GM12878 (cell line): Measurements from ENCODE around the gene CFB. TPM values are rescaled to one million over a fixed set of nuclear protein-coding genes. Genes with fewer than 3 reads are reported as not detected.

Experiments
- ATF2 ChIP-seq: IDR thresholded peaks from 2 replicates; pipeline ENCODE4 v1.6.1; 2012; ENCODE audit warnings: low read length, inconsistent platforms
- BHLHE40 ChIP-seq, 2 experiments: fragments of 450-650 bp in 1 of 2; IDR thresholded peaks; 2 replicates each; pipeline ENCODE4 v1.6.1; 2011 to 2017; ENCODE audit warnings: low read depth in 2 of 2, borderline replicate concordance in 1 of 2, improper control_type of control experiment in 1 of 2, low read length in 1 of 2, mild to moderate bottlenecking in 1 of 2
- BMI1 ChIP-seq: fragments of 450-650 bp; IDR thresholded peaks from 2 replicates; pipeline ENCODE4 v1.6.1; 2016; ENCODE audit warnings: mild to moderate bottlenecking, moderate library complexity, borderline replicate concordance
- CBX3 ChIP-seq: fragments of 200-600 bp; sonication (generic); IDR thresholded peaks from 2 replicates; pipeline ENCODE4 v1.6.1; 2016; ENCODE audit warnings: low read depth, borderline replicate concordance
- CEBPB ChIP-seq, 2 experiments: fragments of 150-350 bp in 1 of 2; IDR thresholded peaks; 2 replicates each; pipeline ENCODE4 v1.6.1; 2012 to 2014; ENCODE audit warnings: low read depth in 2 of 2, low read length in 2 of 2, borderline replicate concordance in 1 of 2, inconsistent platforms in 1 of 2
- CREB1 ChIP-seq: IDR thresholded peaks from 2 replicates; pipeline ENCODE4 v1.6.1; 2012; ENCODE audit warnings: low read depth, mild to moderate bottlenecking, inconsistent platforms
- EED ChIP-seq: sonication (generic); IDR thresholded peaks from 2 replicates; pipeline ENCODE4 v1.6.1; 2016; ENCODE audit warnings: antibody characterized with exemption, low read depth
- EGR1 ChIP-seq, 2 experiments: IDR thresholded peaks; 1 replicate in 1 of 2; 2 replicates in 1 of 2; pipeline ENCODE4 v1.6.1; 2011 to 2012; ENCODE audit warnings: low read depth in 2 of 2, low read length in 2 of 2, borderline replicate concordance in 1 of 2, mild to moderate bottlenecking in 1 of 2, moderate library complexity in 1 of 2
- FOXM1 ChIP-seq: IDR thresholded peaks from 2 replicates; pipeline ENCODE4 v1.6.1; 2012; ENCODE audit warnings: low read depth, mild to moderate bottlenecking, inconsistent platforms, low read length, moderate library complexity
- HCFC1 ChIP-seq: fragments of 150-350 bp; IDR thresholded peaks from 2 replicates; pipeline ENCODE4 v1.6.1; 2014; ENCODE audit warnings: low read length
- HSF1 ChIP-seq: fragments of 150-350 bp; IDR thresholded peaks from 2 replicates; pipeline ENCODE4 v1.6.1; 2014; ENCODE audit warnings: mild to moderate bottlenecking, low read depth, low read length
- IRF3 ChIP-seq: fragments of 450-650 bp; IDR thresholded peaks from 2 replicates; pipeline ENCODE4 v1.6.1; 2014; ENCODE audit warnings: mild to moderate bottlenecking
- IRF4 ChIP-seq: IDR thresholded peaks from 2 replicates; pipeline ENCODE4 v1.6.1; 2011; ENCODE audit warnings: low read depth, low read length
- MYB ChIP-seq: fragments of 150-350 bp; IDR thresholded peaks from 2 replicates; pipeline ENCODE4 v1.6.1; 2014; ENCODE audit warnings: mild to moderate bottlenecking, low read depth, low read length, borderline replicate concordance
- NFXL1 ChIP-seq: fragments of 450-650 bp; IDR thresholded peaks from 2 replicates; pipeline ENCODE4 v1.6.1; 2017; ENCODE audit warnings: antibody characterized with exemption, mild to moderate bottlenecking, borderline replicate concordance
- PKNOX1 ChIP-seq: fragments of 450-650 bp; IDR thresholded peaks from 2 replicates; pipeline ENCODE4 v1.6.1; 2016; ENCODE audit warnings: mild to moderate bottlenecking
- POLR2A ChIP-seq: IDR thresholded peaks from 2 replicates; pipeline ENCODE4 v1.6.1; 2011; ENCODE audit warnings: low read depth, mild to moderate bottlenecking, low read length
- RBBP5 ChIP-seq: fragments of 200-600 bp; sonication (generic); conservative IDR thresholded peaks from 2 replicates; pipeline ENCODE4 v1.6.1; 2016
- RELA ChIP-seq: fragments of 450-650 bp; IDR thresholded peaks from 2 replicates; pipeline ENCODE4 v1.8.0; 2014; ENCODE audit warnings: borderline replicate concordance; ENCODE audit not compliant: partially characterized antibody
- TBL1XR1 ChIP-seq: IDR thresholded peaks from 2 replicates; pipeline ENCODE4 v1.6.1; 2012; ENCODE audit warnings: low read depth, low read length, improper control_type of control experiment
- TCF12 ChIP-seq: IDR thresholded peaks from 2 replicates; pipeline ENCODE4 v1.6.1; 2011; ENCODE audit warnings: low read depth, mild to moderate bottlenecking, low read length
- USF2 ChIP-seq: IDR thresholded peaks from 2 replicates; pipeline ENCODE4 v1.6.1; 2011; ENCODE audit warnings: low read depth, low read length, improper control_type of control experiment, borderline replicate concordance
- WRNIP1 ChIP-seq: IDR thresholded peaks from 2 replicates; pipeline ENCODE4 v1.6.1; 2011; ENCODE audit warnings: low read depth, low read length, improper control_type of control experiment, borderline replicate concordance
- YBX1 ChIP-seq: fragments of 450-650 bp; IDR thresholded peaks from 2 replicates; pipeline ENCODE4 v1.6.1; 2016; ENCODE audit warnings: antibody characterized with exemption
- YY1 ChIP-seq: IDR thresholded peaks from 2 replicates; pipeline ENCODE4 v1.6.1; 2011; ENCODE audit warnings: low read depth, mild to moderate bottlenecking, low read length
- ZBED1 ChIP-seq: IDR thresholded peaks from 2 replicates; pipeline ENCODE4 v1.6.1; 2016; ENCODE audit warnings: borderline replicate concordance
- polyA plus RNA-seq, 11 experiments: library from polyadenylated mRNA; depleted of rRNA in 4 of 11; unstranded in 6 of 11; stranded (reverse) in 5 of 11; fragments of >200 nt; fragmentation: Nextera tagmentation in 4 of 11; fragmentation: Illumina TruSeq in 1 of 11; extraction: Ambion mirVana in 4 of 11; extraction: Trizol in 1 of 11; gene quantifications; 1 replicate in 1 of 11; 2 replicates in 10 of 11; pipeline versions ENCODE4 v1.2.1 to v1.2.3, GENCODE V29; 2011 to 2016; ENCODE audit warnings: inconsistent platforms in 2 of 11, missing spikeins in 2 of 11, low read depth in 1 of 11
- total RNA-seq, 4 experiments: library from RNA; depleted of rRNA in 3 of 4; stranded (reverse); fragments of >200 nt in 3 of 4; fragmentation: Illumina TruSeq in 1 of 4; extraction: Trizol in 1 of 4; gene quantifications; 2 replicates each; pipeline versions ENCODE4 v1.2.1 to v1.2.3, GENCODE V29; 2013 to 2021

Gene CFB
- total and polyA plus RNA-seq, 10 of the 15 experiments (the other 5 are each of a cell fraction or from before 2014, with no cell fraction given) = 0.09 to 1.7 (median 0.44) TPM; not detected in 7

- peak; percentile 83 for TF ChIP-seq USF2
- TF ChIP-seq EED = 0 out of 2 replicates have a peak, but pooled peaks have one; percentile 18
- no peak for TF ChIP-seq CEBPB (IDR thresholded peaks at IDR 0.05; ENCODE audit: borderline replicate concordance in 1 of 2, low read depth in 2 of 2, low read length in 2 of 2)
- TF ChIP-seq BHLHE40 (IDR thresholded peaks at IDR 0.05; ENCODE audit: borderline replicate concordance in 1 of 2, low read depth in 2 of 2, low read length in 1 of 2) = peak; percentile 36 to 83; a peak in 3 of 4 replicates
- TF ChIP-seq TBL1XR1 = no peak
- 0 out of 2 replicates have a peak, but pooled peaks have one; percentile 14 for TF ChIP-seq IRF4
- peak; percentile 90 for TF ChIP-seq YY1
- peak in 1 of 2 experiments; percentile 60; a peak in 1 of 3 replicates for TF ChIP-seq EGR1 (IDR thresholded peaks at IDR 0.05; ENCODE audit: borderline replicate concordance in 1 of 2, low read depth in 2 of 2, low read length in 2 of 2)
- no peak for TF ChIP-seq NFXL1
- no peak for TF ChIP-seq CREB1
- peak; percentile 76 for TF ChIP-seq POLR2A
- TF ChIP-seq FOXM1 = no peak
- TF ChIP-seq YBX1 = no peak
- peak; percentile 75 for TF ChIP-seq RELA
- no peak for TF ChIP-seq BMI1
- TF ChIP-seq PKNOX1 = no peak
- no peak for TF ChIP-seq ZBED1
- no peak for TF ChIP-seq IRF3
- TF ChIP-seq HSF1 = no peak
- no peak for TF ChIP-seq MYB
- TF ChIP-seq CBX3 = no peak
- peak; percentile 63 for TF ChIP-seq HCFC1
- TF ChIP-seq RBBP5 = no peak
- TF ChIP-seq ATF2 = no peak
- no peak for TF ChIP-seq WRNIP1
- no peak for TF ChIP-seq TCF12
These were observed 48.1 kb upstream of the CFB start, which contains the start of gene EHMT2 (continued) for GRCh38 chr6:31897612-31898382.
